DMS 273 (cell line): ENCODE results near the gene TRDMT1.

Experiments used
- DNase-seq: peaks from one replicate; lab custom pipeline; 2025; ENCODE audit not compliant: unreplicated experiment; lab: John Stamatoyannopoulos, UW

The TRDMT1 gene

GRCh38 chr10:17213646-17214349, 12.3 kb upstream of the TRDMT1 start:
- DNase-seq = no peak

GRCh38 chr10:17212802-17213221, 11.3 kb upstream of the TRDMT1 start:
- DNase-seq = no peak

DNA sequence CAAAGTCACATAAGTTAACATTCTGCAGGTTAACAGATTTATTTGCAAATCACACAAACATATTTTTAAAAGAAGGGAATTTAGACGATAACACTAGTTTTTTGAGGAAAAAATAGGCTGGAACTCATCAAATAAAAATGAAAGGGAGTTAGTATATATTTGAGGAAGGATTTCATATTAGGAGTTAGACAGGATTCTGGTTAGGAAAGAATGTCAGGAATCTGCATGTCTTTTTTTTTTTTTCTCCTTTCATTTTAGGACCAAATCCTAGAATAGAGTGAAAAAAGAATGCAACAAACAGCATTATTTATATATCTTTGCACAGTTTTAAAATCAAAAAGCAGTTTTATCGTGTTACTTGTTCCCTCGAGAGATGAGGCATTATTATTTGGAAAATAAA, 8.9 kb upstream of the TRDMT1 start:
- no peak for DNase-seq

DNA sequence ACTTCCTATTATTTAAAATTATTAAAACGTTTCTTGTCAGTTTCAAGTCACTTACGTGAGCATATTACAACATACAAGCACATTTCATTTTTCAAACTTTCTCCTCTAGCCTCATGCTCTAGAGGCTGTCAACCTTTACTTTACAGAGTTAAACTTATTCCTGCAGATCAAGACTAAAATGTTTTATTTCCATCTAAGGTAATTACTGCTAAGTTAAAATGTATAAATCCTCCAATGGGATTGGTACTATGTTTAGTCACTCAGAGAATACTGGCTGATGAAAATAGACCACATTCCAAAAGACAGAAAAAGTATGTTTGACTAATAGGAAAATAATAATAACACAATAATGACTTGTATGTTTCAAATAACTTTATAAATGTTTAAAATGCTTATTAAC, 8.4 kb upstream of the TRDMT1 start:
- no peak for DNase-seq

- DNase-seq = no peak
Observed at GRCh38 chr10:17209302-17209701, 7.8 kb upstream of the TRDMT1 start.

GRCh38 chr10:17208476-17208875, 7.0 kb upstream of the TRDMT1 start:
- no peak for DNase-seq

DNA sequence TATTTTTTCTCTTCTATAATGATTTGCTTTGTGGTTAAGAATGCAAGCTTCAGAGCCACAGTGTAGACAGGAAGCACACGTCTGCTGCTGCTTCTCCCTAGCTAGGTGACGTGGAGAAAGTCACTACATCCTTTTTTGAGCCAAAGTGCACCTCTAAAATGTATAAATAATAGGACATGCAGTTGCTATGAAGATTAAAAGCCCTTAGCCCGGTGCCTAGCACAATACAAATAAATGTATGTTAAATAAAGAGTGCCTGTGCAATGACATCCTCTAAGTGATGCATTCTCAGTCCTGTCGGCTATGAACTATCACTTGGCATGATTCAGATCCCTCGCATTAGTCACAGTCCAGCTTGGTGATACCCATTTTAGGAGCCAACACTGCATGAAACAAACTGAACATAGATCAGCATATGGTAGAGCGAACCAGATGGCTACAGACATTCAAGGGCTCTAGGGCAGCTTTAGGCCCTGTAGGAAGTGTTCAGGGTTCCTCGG, 4.8 kb upstream of the TRDMT1 start:
- DNase-seq = peak; percentile 22

- no peak for DNase-seq
Observed at GRCh38 chr10:17203416-17203815, 1.9 kb upstream of the TRDMT1 start.

DNA sequence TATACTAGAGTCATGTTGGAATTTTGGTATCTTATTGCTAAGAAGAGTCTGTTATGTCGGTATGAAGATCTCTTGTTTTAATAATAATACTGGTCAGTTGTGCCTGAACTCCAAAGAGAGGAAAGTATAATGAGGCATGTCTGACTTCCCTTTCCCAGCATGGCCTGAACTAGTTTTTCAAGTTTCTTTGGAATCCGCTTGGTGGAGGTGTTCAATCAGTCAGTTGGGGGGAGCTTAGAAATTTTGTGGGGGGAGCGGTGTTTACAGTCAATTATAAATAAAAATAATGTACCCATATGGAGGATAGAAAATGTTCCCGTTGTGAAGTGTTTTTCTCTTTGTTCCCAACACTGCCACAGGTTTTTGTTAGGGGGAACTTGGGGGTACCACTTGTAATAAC, 1.5 kb upstream of the TRDMT1 start:
- no peak for DNase-seq

- DNase-seq = no peak
Observed at GRCh38 chr10:17202506-17202905, 1.0 kb upstream of the TRDMT1 start.

- DNase-seq = no peak
Observed at GRCh38 chr10:17201794-17202116, 283 bp upstream of the TRDMT1 start.

DNA sequence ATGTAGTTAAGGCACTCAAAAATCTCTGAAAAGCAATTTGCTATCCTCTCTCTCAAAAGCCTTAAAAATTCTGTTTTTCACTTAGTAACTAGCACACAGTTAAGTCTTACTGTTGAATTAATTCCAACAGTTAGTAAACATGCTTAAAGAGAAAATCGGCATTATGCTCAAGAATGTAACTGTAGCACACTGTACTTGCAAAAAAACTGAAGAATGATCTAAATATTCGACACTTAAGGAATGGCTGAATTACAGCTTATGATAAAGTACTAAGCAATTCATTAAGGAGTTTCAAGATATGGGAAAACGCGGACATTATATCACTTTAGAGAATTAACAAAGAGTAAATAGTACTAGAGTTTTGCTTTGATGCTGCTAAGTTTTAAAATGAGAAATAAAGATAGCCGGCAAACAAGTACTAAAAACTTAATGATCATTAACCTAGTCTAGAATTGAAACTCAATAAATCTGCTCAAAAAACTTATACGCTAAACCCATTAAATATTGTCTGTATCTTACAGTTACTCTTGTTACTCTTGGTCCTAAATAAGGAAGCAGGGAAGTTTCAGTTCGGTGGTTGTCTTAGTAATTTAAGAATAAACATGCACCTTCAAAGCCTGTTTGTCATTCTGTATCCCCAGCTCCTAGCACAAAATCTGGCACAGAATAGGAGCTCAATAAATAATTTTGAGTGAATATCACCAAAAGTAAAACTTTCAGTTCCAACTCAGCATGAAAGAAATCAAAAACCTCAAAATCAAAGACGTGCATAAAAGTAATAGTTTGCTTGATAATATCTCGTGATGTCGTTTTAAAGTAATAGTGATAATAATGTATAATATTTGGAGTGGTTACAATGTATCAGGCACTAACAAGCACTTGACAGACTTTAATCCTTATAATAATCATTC, 1.2 kb downstream of the TRDMT1 start:
- DNase-seq = peak; percentile 13

DNA sequence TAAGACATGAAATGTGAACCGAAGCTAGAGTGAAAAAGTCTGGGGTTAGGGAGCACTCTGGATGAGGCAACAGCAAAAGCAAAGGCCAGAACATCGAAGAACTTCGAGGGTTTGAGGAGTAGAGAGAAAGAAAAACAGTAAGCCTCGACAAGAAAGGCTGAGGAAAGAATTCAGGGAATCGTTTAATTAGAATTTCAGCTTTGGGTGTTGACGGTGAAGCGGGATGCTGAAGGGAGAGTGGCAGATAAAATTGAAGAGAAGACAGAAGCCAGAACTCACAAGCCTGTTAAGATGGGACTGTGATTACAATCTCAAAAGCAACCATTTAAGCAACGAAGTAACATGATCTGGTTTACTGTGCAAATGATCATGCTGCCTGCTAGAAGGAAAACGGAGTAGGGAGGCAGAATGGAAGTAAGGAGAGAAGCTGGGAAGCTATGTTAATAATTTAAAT, 2.1 kb downstream of the TRDMT1 start:
- DNase-seq = peak; percentile 63

DNA sequence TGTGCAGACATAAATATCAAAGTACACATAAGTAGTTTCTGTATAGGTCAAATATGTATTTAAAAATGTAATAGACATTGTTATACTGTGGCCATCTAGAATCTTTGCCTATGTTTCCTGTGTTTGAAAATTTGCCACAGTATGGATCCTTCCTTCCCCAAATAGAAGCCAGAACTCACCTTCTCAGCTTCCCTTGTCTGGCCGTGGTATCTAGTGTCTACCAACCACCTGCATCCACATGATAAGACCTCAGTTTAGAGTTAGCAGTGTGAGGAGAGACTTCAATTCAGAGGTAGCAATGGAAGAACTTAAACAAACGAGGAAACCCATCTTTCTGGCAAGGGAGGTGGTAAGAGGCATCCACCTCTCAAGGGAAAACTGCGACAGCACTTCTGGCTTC, 4.9 kb downstream of the TRDMT1 start:
- DNase-seq = no peak

DNA sequence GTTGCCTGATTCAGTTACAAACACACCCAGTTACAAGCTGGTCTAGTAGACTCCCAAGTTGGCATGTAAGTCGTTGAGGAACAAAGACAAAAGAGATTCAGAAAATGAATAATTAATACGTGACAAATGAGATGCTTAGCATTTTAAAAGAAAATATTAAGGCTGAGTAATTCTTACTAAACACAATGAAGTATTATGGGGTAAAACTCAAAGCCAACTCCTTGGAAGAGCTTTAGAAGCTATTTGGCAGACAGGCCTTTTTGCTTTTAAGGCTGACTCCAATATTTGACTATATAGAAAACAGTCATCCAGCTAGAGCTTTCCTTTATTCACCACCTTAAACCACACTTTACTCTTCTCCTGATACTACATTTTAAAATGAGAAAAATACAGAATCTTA, 5.4 kb downstream of the TRDMT1 start:
- DNase-seq = no peak

DNA sequence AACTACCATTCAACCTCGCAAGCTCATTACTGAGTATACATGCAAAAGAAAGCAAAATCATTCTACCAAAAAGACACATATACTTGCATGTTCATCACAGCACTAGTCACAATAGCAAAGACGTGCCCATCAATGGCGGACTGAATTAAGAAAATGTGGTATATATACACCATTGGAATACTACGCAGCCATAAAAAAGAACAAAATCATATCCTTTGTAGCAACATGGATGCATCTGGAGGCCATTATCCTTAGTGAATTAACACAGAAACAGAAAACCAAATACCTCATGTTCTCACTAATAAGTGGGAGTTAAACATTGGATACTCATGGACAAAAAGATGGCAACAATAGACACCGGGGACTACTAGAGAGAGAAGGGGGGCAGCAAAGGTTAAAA, 6.4 kb downstream of the TRDMT1 start:
- DNase-seq = no peak

DNA sequence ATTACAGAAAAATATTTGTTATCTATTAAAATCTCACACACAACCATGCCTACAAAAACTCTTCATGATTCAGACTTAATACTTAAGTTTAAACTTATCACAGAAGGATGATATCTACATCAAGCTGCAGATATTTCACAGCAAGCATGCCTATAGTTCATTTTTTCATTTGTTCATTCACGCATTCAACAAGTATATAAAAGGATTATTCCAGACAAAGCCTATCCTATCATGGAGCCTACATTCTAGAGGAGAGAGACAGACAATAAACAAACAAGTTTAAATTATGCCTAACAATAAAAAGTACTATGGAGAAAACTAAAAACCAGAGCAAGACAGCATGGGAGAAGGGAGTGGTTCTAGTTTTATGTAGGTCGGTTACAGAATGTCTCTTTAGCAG, 10.9 kb downstream of the TRDMT1 start:
- DNase-seq = no peak

DNA sequence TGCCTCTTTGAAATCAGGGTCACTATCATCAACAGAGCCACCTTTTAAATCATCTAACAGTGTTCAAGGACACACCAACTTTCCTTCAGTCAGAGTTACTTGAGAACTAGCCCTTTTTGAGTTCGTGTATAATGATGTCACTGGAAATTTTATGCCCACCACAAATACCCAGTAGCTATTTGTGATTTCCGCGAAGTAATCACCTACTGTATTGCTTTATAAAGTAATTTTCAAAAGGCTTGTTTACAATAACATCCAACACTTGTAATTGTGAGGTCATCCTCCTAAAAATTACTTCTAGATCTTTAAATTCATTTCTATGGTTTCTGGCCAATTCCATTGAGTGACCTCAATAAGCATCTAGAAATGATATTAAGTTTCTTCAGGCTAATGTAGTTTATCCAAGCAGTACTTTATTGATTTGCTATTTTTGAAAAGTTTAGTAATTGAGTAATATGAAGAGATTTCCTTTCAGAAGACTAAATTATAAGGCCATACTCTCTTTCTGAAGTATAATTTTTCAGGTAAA, 12.8 kb downstream of the TRDMT1 start:
- no peak for DNase-seq

DNA sequence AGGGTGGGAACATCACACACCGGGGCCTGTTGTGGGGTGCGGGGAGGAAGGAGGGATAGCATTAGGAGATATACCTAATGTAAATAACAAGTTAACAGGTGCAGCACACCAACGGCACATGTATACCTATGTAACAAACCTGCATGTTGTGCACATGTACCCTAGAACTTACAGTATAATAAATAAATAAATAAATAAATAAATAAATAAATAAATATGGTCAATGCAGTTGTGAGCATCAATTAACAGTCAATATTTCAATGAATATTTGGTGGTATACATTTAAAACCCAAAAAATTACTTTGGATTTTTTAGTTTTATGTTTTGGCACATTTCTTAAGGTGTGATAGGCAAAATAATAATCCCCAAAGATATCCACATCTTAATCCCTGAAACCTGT, 15.6 kb downstream of the TRDMT1 start:
- DNase-seq = no peak

DNA sequence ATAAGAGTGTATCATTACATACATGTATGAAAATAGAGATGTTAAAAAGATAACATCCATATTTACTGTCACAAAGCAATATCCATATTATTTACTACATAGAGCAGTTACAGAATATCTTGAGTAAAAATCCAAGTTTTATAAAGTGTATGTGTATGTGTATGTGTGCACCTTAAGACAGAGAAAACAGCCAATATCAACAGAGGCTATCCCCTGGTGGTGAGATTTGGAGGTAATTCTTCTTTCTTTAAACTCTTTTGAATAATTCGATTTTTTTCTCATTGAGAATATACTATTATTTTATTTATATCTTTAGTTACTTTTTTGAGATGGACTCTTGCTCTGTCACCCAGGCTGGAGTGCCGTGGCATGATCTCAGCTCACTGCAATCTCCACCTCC, 18.4 kb downstream of the TRDMT1 start:
- DNase-seq = no peak

DNA sequence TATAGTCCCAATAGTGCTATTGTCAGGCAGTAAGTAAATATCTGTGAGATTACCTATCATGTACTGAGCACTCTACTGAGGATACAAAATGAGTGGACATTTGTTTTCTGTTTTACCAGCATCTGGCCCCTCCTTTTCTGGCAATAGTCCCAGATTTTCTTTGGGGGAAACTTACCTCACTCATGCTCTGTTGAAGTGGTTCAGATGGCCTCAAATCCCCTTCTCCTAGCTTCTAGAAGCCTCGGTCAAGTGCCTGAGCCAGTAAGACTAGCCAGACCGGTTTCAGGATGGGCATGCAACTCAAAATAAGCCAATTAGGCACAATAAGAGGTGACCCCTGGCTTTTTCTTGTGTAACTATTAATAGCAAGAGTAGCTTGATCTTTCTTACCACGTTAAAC, 19.7 kb downstream of the TRDMT1 start:
- peak; percentile 40 for DNase-seq

DNA sequence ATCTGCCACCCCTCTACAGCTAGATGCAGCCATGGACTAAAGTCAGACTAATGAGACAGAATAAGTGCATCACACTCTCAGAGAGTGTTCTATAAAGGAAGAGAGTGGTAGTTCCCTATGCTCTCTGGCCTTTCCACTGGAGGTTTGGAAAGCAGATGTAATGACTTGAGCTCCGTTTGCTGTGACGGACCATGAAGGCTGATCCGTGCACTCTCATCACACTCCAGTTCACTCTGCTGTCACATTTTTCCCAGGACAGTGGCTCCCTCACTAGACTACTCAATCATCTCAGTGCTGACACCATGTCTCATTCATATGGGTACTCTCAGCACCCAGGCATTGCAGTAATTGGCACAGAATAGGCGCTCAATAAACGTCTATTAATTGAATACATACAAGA, 20.4 kb downstream of the TRDMT1 start:
- DNase-seq = no peak
